ENCODE measurements around the gene NELFCD. TPM values are rescaled to one million over a fixed set of nuclear protein-coding genes. Genes with fewer than 3 reads are reported as not detected.

NELFCD gene, protein sequence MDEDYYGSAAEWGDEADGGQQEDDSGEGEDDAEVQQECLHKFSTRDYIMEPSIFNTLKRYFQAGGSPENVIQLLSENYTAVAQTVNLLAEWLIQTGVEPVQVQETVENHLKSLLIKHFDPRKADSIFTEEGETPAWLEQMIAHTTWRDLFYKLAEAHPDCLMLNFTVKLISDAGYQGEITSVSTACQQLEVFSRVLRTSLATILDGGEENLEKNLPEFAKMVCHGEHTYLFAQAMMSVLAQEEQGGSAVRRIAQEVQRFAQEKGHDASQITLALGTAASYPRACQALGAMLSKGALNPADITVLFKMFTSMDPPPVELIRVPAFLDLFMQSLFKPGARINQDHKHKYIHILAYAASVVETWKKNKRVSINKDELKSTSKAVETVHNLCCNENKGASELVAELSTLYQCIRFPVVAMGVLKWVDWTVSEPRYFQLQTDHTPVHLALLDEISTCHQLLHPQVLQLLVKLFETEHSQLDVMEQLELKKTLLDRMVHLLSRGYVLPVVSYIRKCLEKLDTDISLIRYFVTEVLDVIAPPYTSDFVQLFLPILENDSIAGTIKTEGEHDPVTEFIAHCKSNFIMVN
- total RNA-seq (2022) (179 and 181 TPM in 2 replicates), Bru-seq, nascent RNA (percentile 95 among the genes with signal in this experiment), BruChase-seq, experiment 1, labeled RNA remaining after a 6-hour chase (percentile 97 among the genes with signal in this experiment), BruChase-seq, experiment 2, labeled RNA remaining after a 2-hour chase (percentile 95 among the genes with signal in this experiment)
- long read RNA-seq, transcript NELFCD-213 (15 exons, 2,305 nt): major isoform, 143 of 236 reads
- long read RNA-seq, partial matches to known transcripts: 20 of 236 reads
- long read RNA-seq, other reads (novel, unspliced or antisense): 71 of 236 reads

GRCh38 chr20:58980711-58981627 is at the start of gene NELFCD:
NELFCD (plus strand) TSS chr20:58981256; CDS start chr20:58981310, 54 bp downstream.
- Mint-ChIP-seq H3K27me3 (ENCODE audit: unreplicated experiment) (no peaks in the 10 kb centered on the region), H3K4me3 (ENCODE audit: low read depth, unreplicated experiment) (peak within 1 kb of the TSS; percentile 67), H3K27ac (ENCODE audit: unreplicated experiment) (peak within 1 kb of the TSS; percentile 67), H3K36me3 (ENCODE audit: insufficient read depth, unreplicated experiment) (peaks cover 39% of the 10 kb centered on the region), H3K4me1 (ENCODE audit: low read depth, unreplicated experiment) (peaks cover 27% of the 10 kb centered on the region), H3K9me3 (ENCODE audit: low read depth, unreplicated experiment) (peaks cover 2% of the 10 kb centered on the region)
- CTCF ChIA-PET: interaction anchor here (0.6 to 1.0 kb wide), 2 partner anchors 72 to 1283 kb away, joined by 5 read pairs; no protein-coding TSS in a partner anchor
- TF ChIP-seq, protein P1, sequence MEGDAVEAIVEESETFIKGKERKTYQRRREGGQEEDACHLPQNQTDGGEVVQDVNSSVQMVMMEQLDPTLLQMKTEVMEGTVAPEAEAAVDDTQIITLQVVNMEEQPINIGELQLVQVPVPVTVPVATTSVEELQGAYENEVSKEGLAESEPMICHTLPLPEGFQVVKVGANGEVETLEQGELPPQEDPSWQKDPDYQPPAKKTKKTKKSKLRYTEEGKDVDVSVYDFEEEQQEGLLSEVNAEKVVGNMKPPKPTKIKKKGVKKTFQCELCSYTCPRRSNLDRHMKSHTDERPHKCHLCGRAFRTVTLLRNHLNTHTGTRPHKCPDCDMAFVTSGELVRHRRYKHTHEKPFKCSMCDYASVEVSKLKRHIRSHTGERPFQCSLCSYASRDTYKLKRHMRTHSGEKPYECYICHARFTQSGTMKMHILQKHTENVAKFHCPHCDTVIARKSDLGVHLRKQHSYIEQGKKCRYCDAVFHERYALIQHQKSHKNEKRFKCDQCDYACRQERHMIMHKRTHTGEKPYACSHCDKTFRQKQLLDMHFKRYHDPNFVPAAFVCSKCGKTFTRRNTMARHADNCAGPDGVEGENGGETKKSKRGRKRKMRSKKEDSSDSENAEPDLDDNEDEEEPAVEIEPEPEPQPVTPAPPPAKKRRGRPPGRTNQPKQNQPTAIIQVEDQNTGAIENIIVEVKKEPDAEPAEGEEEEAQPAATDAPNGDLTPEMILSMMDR (IDR thresholded peaks at IDR 0.05; ENCODE audit: unreplicated experiment): no peak
- DNase-seq: peak; percentile 99
- intact Hi-C loops (cut with micrococcal nuclease; ENCODE audit: unreplicated experiment): loop anchor here (5.0 kb wide), 2 partner anchors 51 to 89 kb away; partner anchors contain the start of gene ATP5F1E
- TSS peak; percentile 87 for BruUV-seq (replicated peaks)

DNA sequence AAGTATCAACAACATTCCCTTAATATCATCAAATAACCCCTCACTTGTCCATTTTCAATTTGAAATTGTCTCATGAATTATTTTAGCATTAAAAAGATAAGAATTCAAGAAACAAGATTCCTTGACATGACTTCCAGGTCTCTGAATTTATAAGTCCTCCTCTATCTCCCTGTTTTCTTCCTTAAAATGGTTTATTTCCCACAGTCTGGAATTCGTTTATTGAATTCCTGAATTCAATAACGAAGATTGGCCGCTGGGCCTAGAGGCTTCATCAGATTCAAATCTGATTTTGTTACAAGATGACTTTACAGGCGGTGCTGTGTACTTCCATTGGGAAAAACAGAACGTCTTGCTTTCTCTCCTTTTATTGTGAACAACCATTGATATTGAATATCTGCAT is 48.9 kb upstream of the NELFCD start:
- CTCF ChIA-PET: interaction anchor here (0.6 kb wide), 1 partner anchor 12 kb away, joined by 3 read pairs; no protein-coding TSS in a partner anchor
- Mint-ChIP-seq H3K4me3 (ENCODE audit: low read depth, unreplicated experiment) (no peak overlapping the region), H3K36me3 (ENCODE audit: insufficient read depth, unreplicated experiment) (no peaks in the 10 kb centered on the region), H3K9me3 (ENCODE audit: low read depth, unreplicated experiment) (no peaks in the 10 kb centered on the region), H3K27ac (ENCODE audit: unreplicated experiment) (no peak overlapping the region), H3K27me3 (ENCODE audit: unreplicated experiment) (peaks cover 22% of the 10 kb centered on the region), H3K4me1 (ENCODE audit: low read depth, unreplicated experiment) (no peaks in the 10 kb centered on the region)
- no peak for DNase-seq
- TF ChIP-seq, protein P1 (IDR thresholded peaks at IDR 0.05; ENCODE audit: unreplicated experiment): no peak
- BruUV-seq (replicated peaks): no TSS peak
- intact Hi-C loops (cut with micrococcal nuclease; ENCODE audit: unreplicated experiment): no loop called here

GRCh38 chr20:58938078-58938477 is 43.0 kb upstream of the NELFCD start:
- no peaks in the 10 kb centered on the region for H3K27me3 Mint-ChIP-seq (ENCODE audit: unreplicated experiment)
- H3K36me3 Mint-ChIP-seq (ENCODE audit: insufficient read depth, unreplicated experiment): no peaks in the 10 kb centered on the region
- H3K4me3 Mint-ChIP-seq (ENCODE audit: low read depth, unreplicated experiment): no peak overlapping the region
- no peak overlapping the region for H3K27ac Mint-ChIP-seq (ENCODE audit: unreplicated experiment)
- BruUV-seq (replicated peaks): no TSS peak
- no peaks in the 10 kb centered on the region for H3K4me1 Mint-ChIP-seq (ENCODE audit: low read depth, unreplicated experiment)
- TF ChIP-seq, protein P1 (IDR thresholded peaks at IDR 0.05; ENCODE audit: unreplicated experiment): no peak
- intact Hi-C loops (cut with micrococcal nuclease; ENCODE audit: unreplicated experiment): no loop called here
- no peaks in the 10 kb centered on the region for H3K9me3 Mint-ChIP-seq (ENCODE audit: low read depth, unreplicated experiment)
- CTCF ChIA-PET: interaction anchor here (0.6 to 0.7 kb wide), 2 partner anchors 39 to 206 kb away, joined by 4 to 7 read pairs; no protein-coding TSS in a partner anchor
- no peak for DNase-seq

All from Calu3 (cell line).